ENCODE results near the gene LAMTOR3. TPM values are rescaled to one million over a fixed set of nuclear protein-coding genes. Genes with fewer than 3 reads are reported as not detected.

Gene LAMTOR3, protein sequence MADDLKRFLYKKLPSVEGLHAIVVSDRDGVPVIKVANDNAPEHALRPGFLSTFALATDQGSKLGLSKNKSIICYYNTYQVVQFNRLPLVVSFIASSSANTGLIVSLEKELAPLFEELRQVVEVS
- 10 to 100 TPM; 14.2 to 16.6 TPM for total RNA-seq

DNA sequence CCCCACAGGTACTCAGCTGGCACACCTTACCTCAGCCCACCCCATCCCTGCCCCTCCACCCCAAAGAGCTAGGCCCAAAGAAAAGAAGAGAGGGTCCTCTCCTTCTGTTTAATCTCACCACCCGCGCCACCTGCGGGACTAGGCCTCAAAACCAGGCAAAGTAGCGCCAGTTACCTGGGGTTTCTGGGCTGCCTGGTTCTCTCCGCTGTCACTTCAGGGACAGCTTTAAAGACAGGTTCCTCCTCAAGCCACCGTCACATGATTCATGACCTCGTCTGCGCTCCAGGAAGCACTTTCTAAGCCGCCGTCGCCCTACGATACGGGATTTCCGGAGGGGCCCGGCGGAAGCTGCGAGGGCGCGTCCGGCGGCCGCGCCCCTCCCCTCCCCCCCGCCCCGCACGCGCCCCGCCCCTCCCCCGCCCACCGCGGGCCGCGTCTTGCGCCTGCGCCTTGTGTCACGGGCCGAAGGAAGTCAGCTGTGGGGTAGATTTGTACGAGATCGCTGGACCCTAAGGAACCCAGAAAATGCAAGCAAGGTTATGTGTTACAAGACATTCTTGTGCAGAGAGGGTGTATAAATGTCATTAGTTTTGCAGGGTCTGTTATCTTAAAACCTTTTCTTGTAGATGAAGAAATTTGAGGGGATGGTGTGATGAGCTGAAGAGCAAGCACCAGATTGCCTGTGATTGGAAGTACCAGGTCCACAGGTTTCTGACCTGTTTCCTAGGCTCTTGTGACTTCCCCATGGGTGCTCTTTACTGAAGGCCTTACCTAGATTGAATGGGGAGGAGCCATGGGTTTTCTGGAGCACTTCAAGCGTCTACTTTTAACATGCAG, at the start of gene LAMTOR3:
LAMTOR3 (minus strand) TSS at position 267 of the 837 bp plus-strand sequence. CDS start 464 bp downstream, outside the sequence.
- Histone ChIP-seq H3K4me3 (peak within 1 kb of the TSS; percentile 68 to 94), H3K27ac (peak within 1 kb of the TSS; percentile 71 to 87 (median 76)), H3K9me3 (no peaks in the 10 kb centered on the region), H3K4me1 (peaks cover 32% of the 10 kb centered on the region), H3K27me3 (no peaks in the 10 kb centered on the region), H3K36me3 (replicated peaks in 1 of 2; ENCODE audit: insufficient read depth in 1 of 2, low read depth in 2 of 2) (no peaks in the 10 kb centered on the region)
- DNase-seq = peak; percentile 91 to 94 (median 92)
- intact Hi-C loops (cut with DNase I) = no loop called here
- WGBS, 2 donors = 2 to 6% methylated on average over 15 to 38 of the region's 40 CpGs
- TF ChIP-seq POLR2A (IDR thresholded peaks at IDR 0.05) (peak in 2 of 3 donors; percentile 59 to 63), CTCF (IDR thresholded peaks at IDR 0.05) (no peak)
- peak; percentile 100 for ATAC-seq

DNA sequence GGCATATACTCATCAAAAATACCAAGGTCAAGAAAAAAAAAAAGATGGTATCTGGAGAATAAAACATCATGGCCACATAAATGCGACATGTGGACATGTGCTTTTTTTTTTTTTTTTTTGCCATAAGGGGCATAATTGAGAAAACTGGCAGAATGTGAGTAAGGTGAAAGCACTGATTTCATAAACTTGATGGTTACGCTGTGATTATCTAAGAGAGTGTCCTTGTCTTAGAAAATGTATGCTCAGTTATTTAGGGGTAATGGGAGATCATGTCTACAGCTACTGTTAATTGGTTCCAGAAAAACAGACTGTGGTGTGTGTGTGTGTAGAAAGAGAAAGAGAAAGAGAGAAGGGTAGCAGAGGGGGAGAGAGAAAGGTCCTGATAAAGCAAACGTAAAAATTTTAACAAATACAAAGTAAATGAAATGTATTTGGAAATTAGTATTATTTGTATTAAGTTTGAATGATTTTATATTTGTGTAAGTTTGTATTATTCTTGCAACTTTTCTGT, 44.1 kb upstream of the LAMTOR3 start:
- intact Hi-C loops (cut with DNase I) = no loop called here
- TF ChIP-seq POLR2A (IDR thresholded peaks at IDR 0.05) = no peak
- Histone ChIP-seq H3K4me1 (no peaks in the 10 kb centered on the region), H3K27me3 (no peaks in the 10 kb centered on the region), H3K4me3 (no peak overlapping the region), H3K27ac (no peak overlapping the region), H3K9me3 (no peaks in the 10 kb centered on the region), H3K36me3 (replicated peaks in 1 of 2; ENCODE audit: insufficient read depth in 1 of 2, low read depth in 2 of 2) (no peaks in the 10 kb centered on the region)
- ATAC-seq (no peak), DNase-seq (no peak)
- 89 to 92% methylated on average over 3 of the region's 3 CpGs for WGBS, 2 donors

DNA sequence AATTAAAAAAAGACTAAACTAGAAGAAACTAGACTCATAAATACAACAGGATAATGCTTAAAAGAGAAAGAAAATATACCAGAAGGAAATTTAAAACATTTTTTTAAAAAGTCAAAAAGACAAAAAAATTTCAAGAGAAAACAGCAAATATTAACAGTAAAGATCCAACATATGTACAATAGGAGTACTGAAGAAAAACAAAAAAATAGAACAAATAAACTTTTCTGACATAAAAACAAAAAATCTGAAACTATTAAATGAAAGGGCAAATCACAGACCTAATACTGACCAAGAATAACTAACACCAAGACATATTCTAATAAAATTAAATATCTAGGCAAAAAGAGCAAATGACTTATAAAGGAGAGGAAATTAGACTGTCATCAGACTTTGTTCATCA, 40.7 kb upstream of the LAMTOR3 start:
- DNase-seq = no peak
- intact Hi-C loops (cut with DNase I) = no loop called here
- no peak for ATAC-seq
- Histone ChIP-seq H3K27ac (no peak overlapping the region), H3K4me3 (no peak overlapping the region), H3K4me1 (no peaks in the 10 kb centered on the region), H3K27me3 (no peaks in the 10 kb centered on the region), H3K9me3 (no peaks in the 10 kb centered on the region), H3K36me3 (replicated peaks in 1 of 2; ENCODE audit: insufficient read depth in 1 of 2, low read depth in 2 of 2) (no peaks in the 10 kb centered on the region)
- TF ChIP-seq CTCF (IDR thresholded peaks at IDR 0.05) (no peak), POLR2A (IDR thresholded peaks at IDR 0.05) (no peak)

DNA sequence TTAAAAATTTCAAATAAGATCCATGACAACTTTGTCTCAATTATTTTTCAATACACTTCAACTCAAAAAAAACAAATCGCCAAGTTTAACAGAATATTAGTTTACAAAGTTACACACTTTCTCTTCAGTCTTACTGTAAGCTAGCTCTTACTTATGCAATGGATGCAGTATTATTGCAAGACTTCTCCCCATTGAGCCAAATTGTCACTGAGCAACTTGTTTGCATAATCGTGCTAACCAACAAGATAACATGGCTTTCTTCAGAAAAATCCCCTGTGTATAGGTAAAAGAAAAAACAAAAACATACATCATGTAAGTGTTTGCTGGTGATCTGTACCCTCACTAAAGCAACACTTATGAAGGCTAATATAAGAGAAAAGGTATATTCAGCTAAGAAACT, 33.3 kb upstream of the LAMTOR3 start:
- ATAC-seq (no peak), DNase-seq (no peak)
- H3K9me3 ChIP-seq = no peaks in the 10 kb centered on the region
- H3K4me3 ChIP-seq = no peak overlapping the region
- H3K27me3 ChIP-seq = no peaks in the 10 kb centered on the region
- no peaks in the 10 kb centered on the region for H3K4me1 ChIP-seq
- H3K27ac ChIP-seq = no peak overlapping the region
- no peaks in the 10 kb centered on the region for H3K36me3 ChIP-seq (replicated peaks in 1 of 2; ENCODE audit: insufficient read depth in 1 of 2, low read depth in 2 of 2)
- no peak for TF ChIP-seq CTCF (IDR thresholded peaks at IDR 0.05)
- 36 to 45% methylated on average over 2 of the region's 2 CpGs for WGBS, 2 donors
- intact Hi-C loops (cut with DNase I) = no loop called here

DNA sequence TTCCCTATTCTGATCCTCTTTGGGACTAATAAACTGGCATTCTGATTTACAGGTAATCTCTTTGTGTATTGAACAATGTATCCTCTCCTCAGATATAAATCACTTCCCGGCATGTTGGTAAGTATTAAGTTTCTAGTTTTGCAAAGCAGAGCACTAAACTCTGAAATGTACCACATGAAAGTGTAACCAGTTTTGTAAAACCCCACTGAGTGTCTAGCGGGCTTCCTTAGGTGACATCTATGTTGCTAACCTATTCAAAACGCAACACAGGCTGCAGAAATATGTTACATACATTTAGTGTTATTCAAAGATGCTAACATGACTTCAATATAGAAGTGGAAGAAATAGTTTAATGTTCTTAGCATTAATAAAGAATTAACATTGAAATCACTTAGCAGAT, 26.9 kb upstream of the LAMTOR3 start:
- Histone ChIP-seq H3K27ac (no peak overlapping the region), H3K4me3 (no peak overlapping the region), H3K36me3 (replicated peaks in 1 of 2; ENCODE audit: insufficient read depth in 1 of 2, low read depth in 2 of 2) (peaks cover 0 to 1% of the 10 kb centered on the region in 2 donors), H3K9me3 (no peaks in the 10 kb centered on the region), H3K27me3 (no peaks in the 10 kb centered on the region), H3K4me1 (no peaks in the 10 kb centered on the region)
- no peak for ATAC-seq
- no peak for TF ChIP-seq POLR2A (IDR thresholded peaks at IDR 0.05)
- TF ChIP-seq CTCF (IDR thresholded peaks at IDR 0.05) = no peak
- intact Hi-C loops (cut with DNase I) = no loop called here
- 93 to 100% methylated on average over 3 of the region's 3 CpGs for WGBS, 2 donors
- DNase-seq = no peak

All from body of pancreas (tissue), 4 donors.